GM13976 (cell line): ENCODE data around the gene FNBP1.

Experiments used
- DNase-seq: peaks from one replicate; pipeline ENCODE4 v3.0.0; 2012; ENCODE audit warnings: low spot score
- in situ Hi-C: fragments of 300-500 bp; cut with MboI; formaldehyde crosslinking; loops from one replicate; pipeline ENCODE4 v1.12.0; 2022; ENCODE audit warnings: low sequenced_read_pairs, mixed read lengths, inconsistent platforms; ENCODE audit not compliant: unreplicated experiment
- TF ChIP-seq, protein P1 (sequence below): IDR thresholded peaks from 2 replicates; pipeline ENCODE4 v1.5.1; 2012; ENCODE audit warnings: borderline replicate concordance, mild to moderate bottlenecking; ENCODE audit not compliant: insufficient read depth; ENCODE audit errors: extremely low read depth, missing control alignments, control extremely low read depth

FNBP1 gene

GRCh38 chr9:129850821-129851550, 192.0 kb downstream of the FNBP1 start:
- in situ Hi-C loops = no loop called here

DNA sequence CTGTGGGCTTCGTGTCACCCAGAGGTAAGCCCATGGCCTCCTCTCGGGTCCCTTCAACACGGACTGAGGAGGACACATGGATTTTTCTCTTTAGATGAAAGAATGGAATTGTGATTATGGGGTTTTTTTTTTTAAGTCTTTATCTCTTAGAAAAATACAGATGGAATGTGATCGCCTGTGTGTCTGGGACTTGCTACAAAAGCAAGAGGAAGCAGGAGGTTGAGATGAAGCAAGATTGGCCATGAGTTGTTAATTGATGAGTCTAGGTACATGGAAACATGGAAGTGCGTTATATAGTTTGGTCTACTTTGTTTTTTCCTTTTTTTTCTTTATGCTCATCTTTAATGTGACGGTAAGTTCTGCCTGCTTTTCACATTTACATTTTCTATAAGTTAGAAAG, 193.1 kb downstream of the FNBP1 start:
- TF ChIP-seq, protein P1, sequence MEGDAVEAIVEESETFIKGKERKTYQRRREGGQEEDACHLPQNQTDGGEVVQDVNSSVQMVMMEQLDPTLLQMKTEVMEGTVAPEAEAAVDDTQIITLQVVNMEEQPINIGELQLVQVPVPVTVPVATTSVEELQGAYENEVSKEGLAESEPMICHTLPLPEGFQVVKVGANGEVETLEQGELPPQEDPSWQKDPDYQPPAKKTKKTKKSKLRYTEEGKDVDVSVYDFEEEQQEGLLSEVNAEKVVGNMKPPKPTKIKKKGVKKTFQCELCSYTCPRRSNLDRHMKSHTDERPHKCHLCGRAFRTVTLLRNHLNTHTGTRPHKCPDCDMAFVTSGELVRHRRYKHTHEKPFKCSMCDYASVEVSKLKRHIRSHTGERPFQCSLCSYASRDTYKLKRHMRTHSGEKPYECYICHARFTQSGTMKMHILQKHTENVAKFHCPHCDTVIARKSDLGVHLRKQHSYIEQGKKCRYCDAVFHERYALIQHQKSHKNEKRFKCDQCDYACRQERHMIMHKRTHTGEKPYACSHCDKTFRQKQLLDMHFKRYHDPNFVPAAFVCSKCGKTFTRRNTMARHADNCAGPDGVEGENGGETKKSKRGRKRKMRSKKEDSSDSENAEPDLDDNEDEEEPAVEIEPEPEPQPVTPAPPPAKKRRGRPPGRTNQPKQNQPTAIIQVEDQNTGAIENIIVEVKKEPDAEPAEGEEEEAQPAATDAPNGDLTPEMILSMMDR = no peak
- no peak for DNase-seq
- in situ Hi-C loops = no loop called here

More at GRCh38 chr9:129850821-129851550, 192.0 kb downstream of the FNBP1 start:
- TF ChIP-seq, protein P1 = no peak
- no peak for DNase-seq

DNA sequence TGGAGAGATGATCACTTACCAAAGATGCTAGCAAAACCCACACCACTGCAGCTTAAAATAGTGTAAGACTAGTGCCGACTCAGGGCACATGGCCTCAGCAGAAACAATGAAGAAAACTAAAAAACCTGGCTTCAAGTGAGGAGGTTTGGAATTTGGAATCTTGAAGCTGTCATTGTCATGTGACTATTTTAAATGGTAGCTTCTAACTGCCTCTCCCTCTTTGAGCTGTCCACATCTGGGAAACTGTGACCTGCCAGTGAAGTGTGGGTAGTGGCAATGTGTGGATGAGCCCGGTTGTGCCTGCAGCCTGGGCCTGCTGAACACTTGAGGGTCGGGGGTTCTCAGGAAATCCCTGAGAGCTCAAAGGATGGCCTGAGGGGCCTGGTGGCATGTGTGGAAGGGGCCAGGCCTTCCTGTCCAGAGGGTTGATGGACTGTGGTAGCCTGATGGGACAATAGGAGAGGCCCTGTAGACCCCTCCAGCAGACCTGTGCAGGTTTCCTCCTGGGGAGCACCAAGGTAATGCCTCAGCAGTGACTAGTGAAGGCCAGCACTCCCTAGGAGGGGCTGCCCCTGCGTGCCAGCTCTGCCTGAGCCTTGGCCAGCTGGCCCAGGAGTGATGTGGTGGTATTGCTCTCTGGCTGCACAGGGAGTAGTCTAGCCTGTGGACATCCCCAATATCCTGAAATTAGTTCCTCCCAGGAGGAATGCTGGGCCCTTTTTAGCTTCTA, 194.1 kb downstream of the FNBP1 start:
- in situ Hi-C loops = no loop called here
- TF ChIP-seq, protein P1 = no peak
- DNase-seq = no peak

- in situ Hi-C loops = no loop called here
- DNase-seq = no peak
- TF ChIP-seq, protein P1 = no peak
Measured at GRCh38 chr9:129845373-129845772, 197.6 kb downstream of the FNBP1 start.

GRCh38 chr9:129841071-129841470, 201.9 kb downstream of the FNBP1 start:
- DNase-seq = no peak
- in situ Hi-C loops = no loop called here
- TF ChIP-seq, protein P1 = no peak

DNA sequence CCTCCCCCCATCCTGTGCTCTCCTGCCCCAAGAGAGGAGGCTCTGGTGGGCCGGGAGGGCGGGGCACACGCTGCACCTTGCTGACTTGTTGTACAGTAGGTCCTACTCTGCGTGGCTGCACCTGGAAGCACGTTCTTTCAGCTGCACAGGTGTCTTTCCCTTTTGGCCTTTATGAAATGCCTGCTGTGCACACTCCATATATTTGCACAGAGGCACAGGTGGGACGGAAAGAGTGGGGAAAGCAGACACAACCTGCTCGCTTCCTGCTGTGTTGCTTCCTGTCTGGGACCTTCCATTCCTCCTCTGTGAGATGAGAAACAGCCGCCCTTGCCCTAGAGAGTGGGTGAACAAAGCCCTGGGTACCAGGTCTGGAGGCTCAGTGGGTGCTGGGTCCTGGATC, 203.0 kb downstream of the FNBP1 start:
- TF ChIP-seq, protein P1 = no peak
- no peak for DNase-seq
- in situ Hi-C loops = no loop called here
